ENCODE data around the gene SCGN. TPM values are rescaled to one million over a fixed set of nuclear protein-coding genes. Genes with fewer than 3 reads are reported as not detected.

The SCGN gene
- total and polyA plus RNA-seq, 4 donors = 0.07 to 2.7 (median 0.13) TPM

- WGBS, 2 donors = 87 to 89% methylated on average over 3 of the region's 3 CpGs
- TF ChIP-seq CTCF (IDR thresholded peaks at IDR 0.05; ENCODE audit: control extremely low read depth, extremely low read depth) = no peak
- ATAC-seq (ENCODE audit: insufficient read depth, low FRiP score) (no peak), DNase-seq (no peak)
- no peaks in the 10 kb centered on the region for H3K27me3 ChIP-seq (ENCODE audit: control insufficient read depth in 3 of 3, insufficient read depth in 3 of 3, low read length in 2 of 3)
- no peaks in the 10 kb centered on the region for H3K36me3 ChIP-seq (ENCODE audit: control insufficient read depth in 4 of 4, insufficient read depth in 4 of 4, low read length in 4 of 4)
- H3K4me1 ChIP-seq (ENCODE audit: control insufficient read depth in 5 of 5, insufficient read depth in 5 of 5, low read length in 5 of 5) = no peaks in the 10 kb centered on the region
- no peaks in the 10 kb centered on the region for H3K9me3 ChIP-seq (ENCODE audit: control insufficient read depth in 4 of 4, insufficient read depth in 3 of 4, low read length in 3 of 4)
- no peak overlapping the region for H3K9ac ChIP-seq (ENCODE audit: insufficient read depth in 1 of 2, low read length in 2 of 2)
- H3K27ac ChIP-seq (ENCODE audit: low read depth in 1 of 2, low read length in 1 of 2) = no peak overlapping the region
- no peak overlapping the region for H3K4me3 ChIP-seq
These were observed 39.9 kb downstream of the SCGN start for GRCh38 chr6:25691894-25692293.

- no peaks in the 10 kb centered on the region for H3K36me3 ChIP-seq (ENCODE audit: control insufficient read depth in 4 of 4, insufficient read depth in 4 of 4, low read length in 4 of 4)
- no peak overlapping the region for H3K4me3 ChIP-seq
- H3K9ac ChIP-seq (ENCODE audit: insufficient read depth in 1 of 2, low read length in 2 of 2) = no peak overlapping the region
- DNase-seq (no peak), ATAC-seq (ENCODE audit: insufficient read depth, low FRiP score) (no peak)
- no peaks in the 10 kb centered on the region for H3K27me3 ChIP-seq (ENCODE audit: control insufficient read depth in 3 of 3, insufficient read depth in 3 of 3, low read length in 2 of 3)
- no peaks in the 10 kb centered on the region for H3K4me1 ChIP-seq (ENCODE audit: control insufficient read depth in 5 of 5, insufficient read depth in 5 of 5, low read length in 5 of 5)
- H3K27ac ChIP-seq (ENCODE audit: low read depth in 1 of 2, low read length in 1 of 2) = no peak overlapping the region
- TF ChIP-seq CTCF (IDR thresholded peaks at IDR 0.05; ENCODE audit: control extremely low read depth, extremely low read depth) = no peak
- WGBS, 2 donors = 67 to 78% methylated on average over 3 of the region's 3 CpGs
- no peaks in the 10 kb centered on the region for H3K9me3 ChIP-seq (ENCODE audit: control insufficient read depth in 4 of 4, insufficient read depth in 3 of 4, low read length in 3 of 4)
These were observed 40.5 kb downstream of the SCGN start for GRCh38 chr6:25692472-25692871.

GRCh38 chr6:25694366-25694765 is 42.4 kb downstream of the SCGN start:
- Histone ChIP-seq H3K4me3 (no peak overlapping the region), H3K27ac (ENCODE audit: low read depth in 1 of 2, low read length in 1 of 2) (no peak overlapping the region), H3K9ac (ENCODE audit: insufficient read depth in 1 of 2, low read length in 2 of 2) (no peak overlapping the region), H3K4me1 (ENCODE audit: control insufficient read depth in 5 of 5, insufficient read depth in 5 of 5, low read length in 5 of 5) (no peaks in the 10 kb centered on the region), H3K27me3 (ENCODE audit: control insufficient read depth in 3 of 3, insufficient read depth in 3 of 3, low read length in 2 of 3) (no peaks in the 10 kb centered on the region), H3K36me3 (ENCODE audit: control insufficient read depth in 4 of 4, insufficient read depth in 4 of 4, low read length in 4 of 4) (no peaks in the 10 kb centered on the region), H3K9me3 (ENCODE audit: control insufficient read depth in 4 of 4, insufficient read depth in 3 of 4, low read length in 3 of 4) (no peaks in the 10 kb centered on the region)
- WGBS, 2 donors = 72 to 88% methylated on average over 4 of the region's 4 CpGs
- no peak for TF ChIP-seq CTCF (IDR thresholded peaks at IDR 0.05; ENCODE audit: control extremely low read depth, extremely low read depth)
- no peak for ATAC-seq (ENCODE audit: insufficient read depth, low FRiP score)
- no peak for DNase-seq

- peak in 1 of 3 donors; percentile 6 for DNase-seq
- Histone ChIP-seq H3K9ac (ENCODE audit: insufficient read depth in 1 of 2, low read length in 2 of 2) (no peak overlapping the region), H3K36me3 (ENCODE audit: control insufficient read depth in 4 of 4, insufficient read depth in 4 of 4, low read length in 4 of 4) (no peaks in the 10 kb centered on the region), H3K9me3 (ENCODE audit: control insufficient read depth in 4 of 4, insufficient read depth in 3 of 4, low read length in 3 of 4) (no peaks in the 10 kb centered on the region), H3K4me1 (ENCODE audit: control insufficient read depth in 5 of 5, insufficient read depth in 5 of 5, low read length in 5 of 5) (no peaks in the 10 kb centered on the region), H3K27me3 (ENCODE audit: control insufficient read depth in 3 of 3, insufficient read depth in 3 of 3, low read length in 2 of 3) (no peaks in the 10 kb centered on the region), H3K27ac (ENCODE audit: low read depth in 1 of 2, low read length in 1 of 2) (no peak overlapping the region), H3K4me3 (no peak overlapping the region)
- no peak for ATAC-seq (ENCODE audit: insufficient read depth, low FRiP score)
- WGBS, 2 donors = 69 to 73% methylated on average over 2 of the region's 2 CpGs
- TF ChIP-seq CTCF (IDR thresholded peaks at IDR 0.05; ENCODE audit: control extremely low read depth, extremely low read depth) = no peak
These were observed 43.7 kb downstream of the SCGN start for GRCh38 chr6:25695671-25696070.

All from lung (tissue), 12 donors.